Stimulated activated CD4-positive, alpha-beta T cell treated with anti-CD3 and anti-CD28 coated beads, Interleukin-4, amount 100 ng/mL, for 24 hours (primary cell): Measurements from ENCODE around the gene PCBD1.

ENCODE experiments used
- DNase-seq: peaks from one replicate; pipeline ENCODE4 v3.0.0-alpha.2; 2020

PCBD1 gene

DNA sequence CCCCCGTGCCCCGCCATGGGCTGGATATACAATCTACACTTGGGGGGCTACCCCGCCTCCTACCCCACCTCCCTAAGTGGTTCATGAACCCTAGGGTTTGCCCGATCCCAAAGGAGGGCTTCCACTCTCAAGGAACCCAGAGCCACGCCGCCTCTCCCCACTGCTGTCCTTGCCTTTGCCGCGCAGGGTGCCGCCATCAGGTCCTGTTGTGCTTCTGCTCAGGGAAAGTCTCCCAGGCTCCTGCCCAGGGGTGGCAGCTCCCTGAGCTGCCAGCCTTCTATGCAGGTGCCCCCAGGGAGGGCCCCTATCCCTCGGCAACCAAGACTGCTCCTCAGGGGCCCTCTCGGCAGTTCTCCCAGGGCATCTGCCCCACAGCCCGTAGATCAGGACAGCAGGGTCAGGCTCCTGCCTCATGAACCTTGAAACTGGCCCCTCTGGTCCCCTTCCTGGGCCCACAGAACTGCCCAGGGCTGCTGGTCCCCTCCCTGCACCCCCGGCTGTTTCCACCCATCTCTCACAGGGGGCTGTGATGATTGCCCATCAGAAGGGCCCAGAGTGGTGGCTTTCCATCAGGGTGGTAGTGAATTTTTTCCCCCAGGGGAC, 13.0 kb upstream of the PCBD1 start:
- no peak for DNase-seq

DNA sequence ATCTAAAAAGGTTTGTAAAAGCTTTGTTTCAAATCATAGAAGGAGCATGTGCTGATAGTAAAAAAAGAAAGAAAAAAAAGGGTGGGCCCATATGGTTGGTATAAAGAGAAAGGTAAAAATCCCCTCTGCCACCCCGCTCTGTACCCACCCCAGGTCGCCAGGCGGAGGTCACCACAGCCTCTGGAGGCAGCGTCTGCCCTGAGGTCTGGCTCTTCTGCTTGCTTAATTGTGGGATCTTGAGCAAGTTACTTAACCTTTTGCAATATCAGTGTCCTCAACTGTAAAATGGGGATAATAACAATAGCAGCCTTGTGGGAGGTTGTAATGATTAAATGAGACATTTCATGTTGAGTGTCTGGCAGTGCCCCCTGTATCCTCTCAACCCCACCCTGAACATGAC, 10.7 kb upstream of the PCBD1 start:
- no peak for DNase-seq

GRCh38 chr10:70898687-70899086, 10.3 kb upstream of the PCBD1 start:
- no peak for DNase-seq

DNA sequence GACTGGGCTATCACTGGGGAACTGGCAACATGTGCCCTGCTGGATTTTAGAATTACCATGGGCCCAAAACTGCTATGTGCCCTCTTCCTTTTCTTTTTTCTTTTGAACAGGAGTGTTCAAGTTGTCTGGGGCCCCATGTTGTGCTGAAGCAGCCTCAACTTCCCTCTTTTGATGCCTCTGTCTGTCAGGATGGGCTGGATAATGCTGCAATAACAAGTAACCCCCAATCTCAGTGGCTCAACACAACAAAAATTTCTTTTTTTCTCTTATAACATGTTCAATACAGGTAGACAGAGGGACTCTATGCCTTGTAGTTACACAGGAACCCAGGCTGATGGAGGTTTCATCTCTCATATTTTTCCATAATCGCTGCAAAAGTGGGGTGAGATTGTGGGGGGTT, 8.2 kb upstream of the PCBD1 start:
- DNase-seq: no peak

GRCh38 chr10:70894416-70894815, 6.1 kb upstream of the PCBD1 start:
- no peak for DNase-seq

DNA sequence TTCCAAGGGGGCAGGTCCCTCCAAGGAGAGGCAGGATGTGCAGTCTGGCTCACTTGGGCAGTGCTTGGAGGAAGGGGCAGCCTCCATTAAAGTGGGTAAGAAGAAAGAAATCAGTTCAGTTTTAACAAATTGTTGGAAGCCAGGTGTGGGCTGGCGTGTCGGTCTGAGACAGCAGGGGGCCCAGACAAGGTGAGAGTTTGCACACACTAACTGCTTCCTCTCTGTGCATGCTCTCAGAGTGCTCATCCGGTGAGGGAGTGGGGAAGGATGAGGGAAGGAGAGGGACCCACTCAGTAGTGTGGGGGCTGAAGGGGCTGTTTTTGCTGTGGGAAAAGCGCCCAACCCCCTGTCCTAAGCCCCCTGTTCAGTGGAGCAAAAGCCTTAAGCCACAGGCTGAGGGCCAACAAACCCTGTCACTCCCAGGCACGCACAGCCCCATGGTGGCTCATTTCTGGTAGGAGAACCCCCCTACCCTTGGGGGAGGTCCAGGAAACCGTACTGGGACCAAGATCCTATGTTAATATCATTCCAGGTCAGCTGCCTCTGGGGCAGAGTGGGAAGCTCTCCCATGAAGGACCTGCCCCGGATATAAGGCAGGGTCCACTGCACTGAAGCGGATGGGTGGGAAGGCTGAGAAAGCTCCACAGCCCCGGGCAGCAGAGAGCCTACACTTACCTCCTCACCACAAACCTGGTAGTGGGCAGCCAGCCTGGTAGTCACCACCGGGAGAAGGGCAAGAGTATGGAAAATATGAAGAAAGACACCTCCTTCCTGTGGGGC, 5.1 kb upstream of the PCBD1 start:
- no peak for DNase-seq

DNA sequence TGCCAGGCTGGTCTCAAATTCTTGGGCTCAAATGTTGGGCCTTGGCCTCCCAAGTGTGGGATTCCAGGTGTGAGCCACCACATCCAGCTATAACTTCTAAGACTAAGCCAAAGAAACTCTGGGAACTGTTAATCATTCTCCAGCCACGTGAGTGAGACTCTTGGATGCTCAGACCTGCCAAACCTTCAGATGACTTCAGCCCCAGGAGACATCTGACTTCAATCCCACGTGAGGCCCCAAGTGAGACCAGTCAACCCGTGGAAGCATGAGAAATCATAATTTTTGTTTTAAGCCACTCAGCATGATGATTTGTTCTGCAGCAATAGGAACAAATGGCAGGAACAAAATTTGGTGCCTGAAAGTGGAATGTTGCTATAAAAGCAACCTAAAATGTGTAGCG, 4.3 kb upstream of the PCBD1 start:
- no peak for DNase-seq

GRCh38 chr10:70891627-70892026, 3.3 kb upstream of the PCBD1 start:
- no peak for DNase-seq

DNA sequence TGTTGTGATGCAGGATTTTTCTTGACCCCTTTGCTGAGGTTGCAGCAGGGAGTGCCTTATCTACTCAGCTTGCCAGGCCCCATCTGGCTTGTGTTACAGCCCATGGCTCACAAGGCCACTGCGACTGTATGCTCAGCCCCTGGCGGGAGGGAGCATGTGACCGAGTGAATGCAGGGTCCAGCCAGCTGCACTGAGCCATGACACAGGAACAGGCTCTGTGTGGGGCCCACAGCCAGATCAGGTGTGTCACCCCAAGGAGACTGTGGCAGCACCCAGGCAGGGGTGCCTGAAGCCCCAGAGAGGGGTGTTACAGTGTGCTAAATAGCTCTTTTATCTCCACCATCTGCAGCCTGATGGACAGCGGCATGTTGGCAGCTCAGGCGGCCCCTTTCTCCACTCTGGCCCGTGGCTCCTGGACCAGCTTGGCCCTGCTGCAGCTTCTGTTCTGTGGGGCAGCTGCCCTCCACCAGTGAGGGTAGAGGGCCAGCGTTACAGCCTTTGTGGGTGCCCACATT, 2.6 kb upstream of the PCBD1 start:
- DNase-seq: no peak

GRCh38 chr10:70889291-70889690, 926 bp upstream of the PCBD1 start:
- DNase-seq: no peak

DNA sequence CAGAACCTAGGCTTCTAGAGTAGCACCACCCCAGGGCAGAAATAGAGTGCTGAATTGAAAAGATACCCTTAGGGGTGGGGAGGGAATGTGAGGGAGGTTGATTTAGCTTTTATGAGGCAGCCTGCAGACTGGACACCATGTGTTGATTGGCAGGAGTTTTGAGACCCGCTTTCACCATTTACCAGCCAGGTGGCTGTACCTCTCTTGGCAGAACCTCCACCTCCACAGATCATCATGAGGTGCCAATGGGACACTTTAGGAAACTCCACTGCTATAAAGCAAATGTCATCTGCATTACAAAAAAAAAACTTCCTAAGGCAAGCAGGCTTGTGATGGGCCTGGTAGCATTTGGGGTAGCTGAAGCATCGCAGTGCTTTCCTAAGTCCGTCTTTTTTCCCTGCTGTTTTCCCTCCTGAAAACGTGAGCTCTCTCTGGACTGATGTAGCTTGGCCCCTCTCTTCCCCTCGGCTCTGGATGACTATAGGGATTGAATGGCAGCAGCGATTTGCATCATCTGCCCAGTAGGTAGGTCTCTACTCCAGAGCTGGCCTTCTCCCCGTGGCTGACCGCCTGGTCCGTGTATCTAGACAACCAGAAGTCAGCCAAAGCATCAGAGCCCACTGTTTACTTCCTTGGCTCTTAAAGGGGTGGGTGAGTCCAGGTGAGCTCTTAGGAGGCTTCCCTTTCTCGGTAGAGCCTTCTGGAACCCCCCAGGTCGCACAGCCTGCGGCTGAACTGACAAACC, 1.3 kb downstream of the PCBD1 start:
- DNase-seq: no peak

GRCh38 chr10:70885931-70886903, 2.1 kb downstream of the PCBD1 start:
- no peak for DNase-seq

DNA sequence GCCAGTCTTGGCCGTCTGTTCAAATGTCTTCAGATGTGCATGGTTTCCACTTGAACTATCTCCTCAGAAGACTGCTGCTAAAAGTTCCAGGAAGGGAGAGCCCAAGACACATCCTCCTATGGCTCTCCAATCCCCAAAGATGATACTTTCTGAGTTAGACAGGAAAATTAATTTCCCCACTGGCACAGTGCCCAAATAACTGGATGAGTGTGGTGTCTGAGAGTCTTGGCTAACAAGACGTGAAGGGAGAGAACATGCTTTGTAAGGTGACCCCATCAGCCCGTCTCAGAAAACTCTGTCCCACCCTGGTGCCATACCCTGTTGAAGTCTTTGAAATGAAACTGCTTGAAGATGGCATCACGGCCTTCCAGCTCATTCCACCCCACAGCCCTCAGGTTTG, 2.9 kb downstream of the PCBD1 start:
- DNase-seq: no peak

DNA sequence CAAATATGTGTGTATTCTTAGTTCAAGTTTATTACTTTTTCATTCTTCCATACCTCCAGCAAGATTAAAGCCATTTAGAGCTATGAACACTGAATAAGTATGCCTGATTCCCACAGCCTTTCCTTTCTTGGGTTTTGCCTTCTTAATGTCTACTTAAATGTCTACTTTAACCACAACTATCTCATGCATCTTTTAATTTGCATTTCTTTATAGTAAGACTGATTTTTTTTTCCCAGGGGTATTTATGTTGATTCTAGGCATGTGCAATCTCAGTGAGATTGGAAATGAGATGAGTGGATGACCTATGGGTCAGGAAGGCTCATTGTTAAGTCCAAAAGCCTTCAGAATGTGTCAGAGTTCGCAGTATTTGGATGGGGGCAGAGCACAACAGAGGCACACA, 3.6 kb downstream of the PCBD1 start:
- DNase-seq: no peak

- DNase-seq: peak; percentile 84
Measured at GRCh38 chr10:70880077-70880534, 8.3 kb downstream of the PCBD1 start.

DNA sequence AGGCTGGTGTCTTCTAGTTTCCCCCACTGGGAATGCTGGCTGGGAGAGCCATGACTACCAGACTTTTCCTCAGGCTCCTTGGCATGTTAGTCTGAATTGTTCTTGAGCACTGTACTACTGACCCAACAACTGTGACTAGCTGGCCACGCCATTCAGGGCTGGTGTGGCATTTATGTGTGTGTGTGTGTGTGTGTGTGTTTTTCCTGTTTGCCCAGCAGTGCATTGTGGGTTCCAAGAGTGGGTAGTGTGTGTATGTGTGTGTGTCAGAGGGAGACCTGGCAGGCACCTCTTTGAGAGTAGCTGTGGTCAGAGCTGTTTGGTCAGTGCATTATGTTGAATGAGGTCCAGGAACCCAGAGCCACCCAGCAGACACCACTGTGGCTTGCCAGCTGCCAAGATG, 9.2 kb downstream of the PCBD1 start:
- no peak for DNase-seq

DNA sequence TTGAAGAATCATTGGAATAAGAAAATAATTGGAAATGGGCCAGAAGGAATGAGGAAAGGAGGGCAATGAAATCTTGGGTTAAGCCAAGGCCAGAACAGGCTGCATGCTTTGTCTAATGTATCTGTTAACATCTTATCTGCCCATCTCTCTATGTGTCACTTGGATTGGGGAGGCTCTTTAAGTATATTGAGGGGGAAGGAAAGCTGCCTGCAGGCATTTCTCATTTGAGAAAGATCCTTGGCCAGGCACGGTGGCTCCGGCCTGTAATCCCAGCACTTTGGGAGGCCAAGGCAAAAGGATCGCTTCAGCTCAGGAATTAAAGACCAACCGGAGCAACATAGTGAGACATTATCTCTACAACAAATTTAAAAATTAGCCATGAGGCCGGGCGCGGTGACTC, 14.3 kb downstream of the PCBD1 start:
- no peak for DNase-seq

GRCh38 chr10:70872291-70872690, 16.1 kb downstream of the PCBD1 start:
- no peak for DNase-seq

- no peak for DNase-seq
Measured at GRCh38 chr10:70866424-70866823, 21.9 kb downstream of the PCBD1 start.

- DNase-seq: no peak
Measured at GRCh38 chr10:70864935-70865334, 23.4 kb downstream of the PCBD1 start.

DNA sequence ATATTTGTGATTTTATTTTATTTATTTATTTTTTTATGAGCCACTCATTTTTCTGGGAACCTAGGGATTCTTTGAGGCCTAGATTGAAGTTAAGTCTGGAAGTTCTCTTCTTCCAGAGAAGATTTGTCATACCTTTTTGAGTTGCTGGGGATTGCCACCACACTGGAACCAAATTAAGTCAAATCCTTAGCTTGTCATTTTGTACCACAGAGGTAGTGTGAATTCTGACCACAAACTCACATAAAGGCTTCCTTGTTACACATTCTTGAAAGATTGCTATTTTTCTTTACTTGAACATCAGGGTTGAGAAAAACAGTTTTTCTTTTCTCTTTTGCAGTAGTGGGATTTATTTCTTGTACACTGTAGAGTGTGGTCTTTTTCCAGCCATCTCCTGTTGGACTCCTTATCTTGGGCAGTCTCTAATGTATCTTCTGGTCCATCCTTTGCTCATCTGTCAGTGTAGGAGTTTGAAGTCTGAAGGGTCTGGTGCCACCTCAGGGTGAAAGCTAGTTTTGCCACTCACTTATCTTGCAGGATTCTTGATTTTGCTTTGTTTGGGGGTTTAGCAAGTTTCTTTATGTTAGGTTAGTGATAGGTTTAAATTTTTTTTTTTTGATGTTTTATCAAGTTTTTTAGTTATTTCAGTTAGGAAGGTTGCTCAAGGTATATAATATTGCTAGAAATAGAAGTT, 24.8 kb downstream of the PCBD1 start:
- DNase-seq: no peak
